Measurements from ENCODE around the gene PRR7.
"Not testable (repeated sequence)": the region's sequence is repeated elsewhere in the genome, so short reads cannot be mapped to it uniquely, and the experiment has no call there.

Gene PRR7

DNA sequence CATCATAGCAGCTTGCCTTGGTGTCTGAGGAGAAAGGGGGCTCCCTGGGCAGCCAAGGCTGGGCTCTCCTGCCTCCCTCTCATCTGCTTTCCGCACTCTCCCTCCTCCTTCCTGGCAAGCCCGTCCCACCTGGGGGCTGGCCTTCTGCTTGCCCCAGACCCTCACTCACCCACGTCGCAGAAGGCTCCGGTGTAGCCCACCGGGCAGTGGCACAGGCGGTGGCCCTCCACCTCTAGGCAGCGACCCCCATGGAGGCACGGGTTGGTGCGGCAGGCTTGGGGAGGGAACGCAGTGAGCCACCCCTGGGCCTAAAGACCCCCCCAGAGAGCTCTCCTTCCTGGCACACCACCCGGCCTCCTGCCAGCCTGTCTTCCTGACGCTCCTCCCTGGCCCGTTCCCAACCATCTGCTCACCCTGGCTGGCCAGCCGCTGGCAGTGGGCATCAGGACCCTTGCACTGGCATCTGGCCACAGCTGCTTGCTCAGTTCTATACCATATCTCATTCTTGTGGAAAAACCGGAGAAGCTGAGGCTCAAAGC lies 41.9 kb upstream of the PRR7 start:
- Histone ChIP-seq H3K4me3 (peak overlapping the region; percentile 57 to 75 (median 66)), H3K27me3 (peaks cover 31 to 41% (median 38%) of the 10 kb centered on the region in 11 experiments), H3K9me3 (replicated peaks in 1 of 11) (no peaks in the 10 kb centered on the region), H3K4me2 (peak overlapping the region; percentile 97 to 100 (median 99)), H3K27ac (peak overlapping the region in 10 of 11 experiments; percentile 20 to 70 (median 60); a peak in 19 of 22 replicates), H4K20me1 (peaks cover 0 to 22% (median 0%) of the 10 kb centered on the region in 11 experiments; a peak in 2 of 22 replicates), H3K36me3 (no peaks in the 10 kb centered on the region), H3K9ac (peak overlapping the region in 10 of 11 experiments; percentile 55 to 82 (median 73); a peak in 19 of 22 replicates), H3K4me1 (peaks cover 42 to 68% (median 62%) of the 10 kb centered on the region in 10 experiments)
- no peak for TF ChIP-seq Cebpa-rat (IDR thresholded peaks at IDR 0.05)

DNA sequence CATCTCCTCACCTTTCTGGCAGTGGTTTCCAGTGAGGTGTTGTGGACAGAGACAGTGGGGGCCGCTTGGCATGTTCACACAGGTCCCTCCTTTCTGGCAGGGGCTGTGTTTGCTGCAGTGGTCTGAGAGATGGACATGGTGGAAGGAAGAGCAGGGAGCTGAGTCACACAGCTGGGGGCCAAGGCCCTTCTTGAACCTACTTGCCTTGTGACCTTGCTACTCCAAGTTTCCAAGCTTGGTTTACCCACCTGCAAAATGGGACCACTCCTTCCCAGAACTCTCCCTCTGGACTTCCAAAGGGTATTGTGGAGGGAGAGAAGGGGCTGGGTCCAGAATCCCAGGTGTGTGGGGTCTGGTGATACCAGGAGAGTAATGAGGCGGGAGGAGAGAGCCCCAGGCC lies 41.3 kb upstream of the PRR7 start:
- Histone ChIP-seq H3K27me3 (peaks cover 31 to 38% (median 36%) of the 10 kb centered on the region in 11 experiments), H3K36me3 (no peaks in the 10 kb centered on the region), H3K27ac (peak overlapping the region in 7 of 11 experiments; percentile 12 to 69 (median 27); a peak in 8 of 22 replicates), H3K4me2 (peak overlapping the region; percentile 97 to 100 (median 99)), H3K4me3 (peak overlapping the region in 2 of 10 experiments; percentile 1 to 69; a peak in 1 of 20 replicates), H3K9ac (peak overlapping the region in 8 of 11 experiments; percentile 15 to 82 (median 65); a peak in 11 of 22 replicates), H3K4me1 (peaks cover 42 to 64% (median 61%) of the 10 kb centered on the region in 10 experiments), H4K20me1 (peaks cover 0 to 22% (median 0%) of the 10 kb centered on the region in 11 experiments; a peak in 2 of 22 replicates), H3K9me3 (replicated peaks in 1 of 11) (no peaks in the 10 kb centered on the region)
- TF ChIP-seq Cebpa-rat (IDR thresholded peaks at IDR 0.05) = no peak

DNA sequence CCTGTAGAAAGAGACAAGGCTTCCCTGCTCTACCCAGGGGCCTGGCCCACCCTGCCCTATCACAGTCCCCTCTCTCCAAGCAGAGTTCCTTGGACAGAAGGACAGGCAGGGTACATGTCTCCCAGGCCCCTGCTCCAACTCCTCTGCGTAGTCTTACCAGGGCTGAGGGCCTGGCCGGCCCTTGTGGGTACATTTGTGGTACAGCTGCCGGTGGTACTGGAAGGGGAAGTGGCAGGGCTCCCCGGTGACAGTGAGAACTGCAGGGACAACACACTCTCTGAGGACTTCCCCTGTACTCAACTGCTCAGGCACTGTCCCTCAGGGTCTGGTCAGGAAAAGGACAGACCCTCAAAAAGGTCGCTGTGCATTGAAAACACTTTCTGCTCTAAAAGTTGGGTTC lies 40.8 kb upstream of the PRR7 start:
- TF ChIP-seq Cebpa-rat (IDR thresholded peaks at IDR 0.05) = no peak
- peak overlapping the region; percentile 97 to 100 (median 99) for H3K4me2 ChIP-seq
- H3K27me3 ChIP-seq = peaks cover 28 to 33% (median 31%) of the 10 kb centered on the region in 11 experiments
- peak overlapping the region in 8 of 11 experiments; percentile 15 to 82 (median 65); a peak in 11 of 22 replicates for H3K9ac ChIP-seq
- H3K9me3 ChIP-seq (replicated peaks in 1 of 11) = no peaks in the 10 kb centered on the region
- H3K4me1 ChIP-seq = peaks cover 41 to 60% (median 57%) of the 10 kb centered on the region in 10 experiments
- no peaks in the 10 kb centered on the region for H3K36me3 ChIP-seq
- peaks cover 0 to 22% (median 0%) of the 10 kb centered on the region in 11 experiments; a peak in 2 of 22 replicates for H4K20me1 ChIP-seq
- H3K4me3 ChIP-seq = 0 out of 20 replicates have a peak overlapping the region, but pooled peaks of 1 of the 10 experiments have one; percentile 1
- H3K27ac ChIP-seq = peak overlapping the region in 7 of 11 experiments; percentile 12 to 69 (median 27); a peak in 6 of 22 replicates

DNA sequence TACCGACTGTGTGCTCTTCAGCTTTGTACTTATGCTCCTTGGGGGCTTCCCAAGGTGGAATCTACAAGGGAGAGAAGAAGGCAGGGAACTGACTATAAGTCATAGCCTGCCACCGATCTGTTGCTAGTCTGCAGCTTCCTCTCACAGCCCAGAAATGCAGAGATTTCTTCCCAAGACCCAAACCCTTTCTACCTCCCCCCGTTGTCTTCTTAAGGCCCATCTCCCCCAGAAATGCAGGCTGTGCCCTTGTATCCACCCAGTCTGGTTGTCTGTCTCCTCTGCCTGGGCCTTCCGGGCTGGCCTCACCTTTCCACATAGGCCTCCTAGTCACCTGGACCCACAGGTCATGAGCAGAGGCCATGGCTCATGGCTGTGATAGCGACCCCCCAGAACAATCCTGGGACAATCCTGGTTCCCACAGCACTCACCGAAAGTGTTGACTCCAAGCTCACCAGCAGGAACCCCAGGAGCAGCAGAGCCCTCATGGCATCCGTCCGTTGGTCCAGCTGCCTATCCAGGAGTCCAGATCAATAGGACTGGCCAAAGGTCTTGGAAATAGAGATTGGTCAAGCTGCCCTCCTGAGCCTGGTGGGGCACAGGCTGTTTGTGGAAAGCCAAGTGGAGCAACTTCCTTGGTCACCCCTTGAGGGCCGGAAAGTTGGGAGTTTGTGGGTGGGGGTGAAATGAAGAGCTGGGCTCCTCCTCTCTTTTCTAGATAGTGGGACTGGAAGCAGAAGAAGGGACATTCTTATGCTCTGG lies 37.4 kb upstream of the PRR7 start, which contains the start of gene F12:
F12 (minus strand) TSS at position 522 of the 759 bp plus-strand sequence; CDS start at position 485, 37 bp downstream.
- H3K27ac ChIP-seq = no peak within 1 kb of the TSS
- H3K36me3 ChIP-seq = no peaks in the 10 kb centered on the region
- H3K9ac ChIP-seq = no peak within 1 kb of the TSS
- no peaks in the 10 kb centered on the region for H4K20me1 ChIP-seq
- no peaks in the 10 kb centered on the region for H3K9me3 ChIP-seq (replicated peaks in 1 of 11)
- H3K4me1 ChIP-seq = peaks cover 22 to 37% (median 32%) of the 10 kb centered on the region in 10 experiments
- TF ChIP-seq Cebpa-rat (IDR thresholded peaks at IDR 0.05) = no peak
- H3K4me2 ChIP-seq = no peak within 1 kb of the TSS
- no peaks in the 10 kb centered on the region for H3K27me3 ChIP-seq
- H3K4me3 ChIP-seq = no peak within 1 kb of the TSS

DNA sequence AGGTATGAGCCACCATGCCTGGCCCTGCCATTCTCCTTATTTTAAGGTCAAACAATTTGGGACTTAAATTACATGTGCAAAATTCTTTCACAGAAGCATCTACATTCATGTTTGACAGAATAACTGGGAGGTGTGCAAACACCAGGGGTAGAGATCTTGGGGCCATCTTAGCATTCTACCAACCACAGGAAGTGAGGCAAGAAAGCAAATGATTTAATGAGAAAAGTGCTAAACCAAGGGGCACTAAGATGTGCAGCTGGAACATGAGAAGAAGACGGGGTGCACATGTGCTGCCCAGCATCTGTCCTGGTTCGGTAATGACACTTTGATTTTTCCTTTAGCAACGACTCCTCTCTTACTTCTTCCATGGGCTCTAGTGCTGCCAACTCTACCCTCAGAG lies 36.0 kb upstream of the PRR7 start:
- Histone ChIP-seq H3K36me3 (no peaks in the 10 kb centered on the region), H3K4me2 (no peak overlapping the region; a peak in 2 of 22 replicates), H3K9ac (no peak overlapping the region), H3K4me1 (peaks cover 10 to 23% (median 19%) of the 10 kb centered on the region in 10 experiments), H3K4me3 (no peak overlapping the region), H3K27ac (no peak overlapping the region), H3K9me3 (replicated peaks in 1 of 11) (no peaks in the 10 kb centered on the region), H4K20me1 (no peaks in the 10 kb centered on the region), H3K27me3 (no peaks in the 10 kb centered on the region)
- no peak for TF ChIP-seq Cebpa-rat (IDR thresholded peaks at IDR 0.05)

DNA sequence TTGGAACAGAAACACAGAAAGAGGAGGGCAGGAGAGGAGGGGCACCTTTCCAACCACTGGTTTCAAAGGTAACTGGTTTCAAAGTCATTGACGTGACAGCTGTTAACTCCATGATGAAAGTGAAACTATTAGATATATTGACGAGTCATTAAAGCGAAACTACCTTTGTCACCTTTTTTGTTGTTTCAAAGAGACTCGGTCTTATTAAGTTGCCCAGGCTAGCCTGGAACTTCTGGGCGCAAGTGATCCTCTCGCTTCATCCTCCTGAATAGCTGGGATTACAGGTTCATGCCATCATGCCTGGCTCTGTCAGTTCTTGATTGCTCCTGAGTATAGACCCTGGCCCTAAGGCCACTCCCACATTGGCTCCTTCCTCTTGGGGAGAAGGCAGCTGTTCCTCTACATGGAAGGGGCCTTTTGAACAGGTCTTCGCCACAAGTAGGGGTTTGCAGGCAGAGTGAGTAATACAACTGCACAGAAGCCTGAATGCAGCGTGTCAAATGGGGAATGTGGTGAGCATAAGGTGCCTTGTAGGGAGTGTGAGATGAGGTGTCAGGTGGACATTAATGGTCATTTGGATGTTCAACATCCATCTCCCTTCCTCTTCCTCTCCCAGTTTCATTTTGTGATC lies 33.9 kb upstream of the PRR7 start:
- Histone ChIP-seq H3K4me2 (peak overlapping the region; percentile 6 to 53 (median 25); a peak in 16 of 22 replicates), H3K27ac (no peak overlapping the region)

DNA sequence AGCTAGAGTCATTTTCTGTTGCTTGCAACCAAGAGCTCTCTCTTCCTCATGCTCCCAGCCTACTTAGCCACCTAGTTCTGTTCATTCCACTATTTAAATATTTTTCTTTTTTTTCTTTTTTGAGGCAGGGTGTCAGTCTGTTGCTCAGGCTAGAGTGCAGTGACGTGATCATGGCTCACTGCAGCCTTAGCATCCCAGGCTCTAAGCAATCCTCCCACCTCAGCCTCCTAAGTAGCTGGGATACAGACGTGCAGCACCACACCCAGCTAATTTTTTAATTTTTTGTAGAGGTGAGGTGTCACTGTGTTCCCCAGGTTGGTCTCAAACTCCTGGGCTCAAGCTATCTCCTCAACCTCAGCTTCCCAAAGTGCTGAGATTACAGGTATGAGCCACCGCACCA lies 32.1 kb upstream of the PRR7 start:
- no peak for TF ChIP-seq Cebpa-rat (IDR thresholded peaks at IDR 0.05)
- Histone ChIP-seq H3K4me3 (no peak overlapping the region), H3K27me3 (no peaks in the 10 kb centered on the region), H3K27ac (no peak overlapping the region), H3K36me3 (no peaks in the 10 kb centered on the region), H3K4me2 (no peak overlapping the region), H3K4me1 (peaks cover 7 to 27% (median 18%) of the 10 kb centered on the region in 10 experiments; a peak in 17 of 20 replicates), H4K20me1 (no peaks in the 10 kb centered on the region), H3K9ac (no peak overlapping the region), H3K9me3 (replicated peaks in 1 of 11) (no peaks in the 10 kb centered on the region)

More for the DNA sequence above, 33.9 kb upstream of the PRR7 start:
- Histone ChIP-seq H3K9ac (no peak overlapping the region), H3K27me3 (no peaks in the 10 kb centered on the region), H3K4me3 (no peak overlapping the region), H3K9me3 (replicated peaks in 1 of 11) (no peaks in the 10 kb centered on the region), H4K20me1 (no peaks in the 10 kb centered on the region), H3K4me1 (peaks cover 7 to 20% (median 11%) of the 10 kb centered on the region in 10 experiments; a peak in 15 of 20 replicates), H3K36me3 (no peaks in the 10 kb centered on the region)
- TF ChIP-seq Cebpa-rat (IDR thresholded peaks at IDR 0.05) = no peak

DNA sequence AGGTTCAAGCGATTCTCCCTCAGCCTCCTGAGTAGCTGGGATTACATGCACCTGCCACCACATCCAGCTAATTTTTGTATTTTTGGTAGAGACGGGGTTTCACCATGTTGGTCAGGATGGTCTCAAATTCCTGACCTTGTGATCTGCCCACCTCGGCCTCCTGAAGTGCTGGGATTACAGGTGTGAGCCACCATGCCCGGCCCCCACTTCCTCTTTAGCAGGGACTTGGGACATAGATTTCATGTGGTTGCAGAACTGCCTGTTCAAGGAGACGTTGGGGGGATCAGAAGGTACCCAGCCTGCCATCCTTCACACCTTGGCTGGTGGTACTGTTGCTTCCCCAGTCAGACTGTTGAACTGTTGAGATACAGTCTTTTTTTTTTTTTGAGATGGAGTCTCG lies 29.5 kb upstream of the PRR7 start:
- H3K27me3 ChIP-seq; H3K9ac ChIP-seq; H3K4me3 ChIP-seq; H3K9me3 ChIP-seq (replicated peaks in 1 of 11); H4K20me1 ChIP-seq; H3K36me3 ChIP-seq: not testable (repeated sequence)
- H3K4me2 ChIP-seq = peak overlapping the region in 1 of 11 experiments; percentile 75; a peak in 2 of 22 replicates
- peak overlapping the region in 2 of 11 experiments; percentile 5 to 43; a peak in 3 of 22 replicates for H3K27ac ChIP-seq
- H3K4me1 ChIP-seq = peaks cover 7 to 36% (median 21%) of the 10 kb centered on the region in 10 experiments; a peak in 18 of 20 replicates
